ENCODE measurements around the gene AOC3. TPM values are rescaled to one million over a fixed set of nuclear protein-coding genes. Genes with fewer than 3 reads are reported as not detected.
"Not testable (repeated sequence)": the region's sequence is repeated elsewhere in the genome, so short reads cannot be mapped to it uniquely, and the experiment has no call there.

The AOC3 gene
- polyA plus RNA-seq, 2 of the 4 experiments (the other 2 are of a cell fraction): 0.79 to 1.4 TPM

DNA sequence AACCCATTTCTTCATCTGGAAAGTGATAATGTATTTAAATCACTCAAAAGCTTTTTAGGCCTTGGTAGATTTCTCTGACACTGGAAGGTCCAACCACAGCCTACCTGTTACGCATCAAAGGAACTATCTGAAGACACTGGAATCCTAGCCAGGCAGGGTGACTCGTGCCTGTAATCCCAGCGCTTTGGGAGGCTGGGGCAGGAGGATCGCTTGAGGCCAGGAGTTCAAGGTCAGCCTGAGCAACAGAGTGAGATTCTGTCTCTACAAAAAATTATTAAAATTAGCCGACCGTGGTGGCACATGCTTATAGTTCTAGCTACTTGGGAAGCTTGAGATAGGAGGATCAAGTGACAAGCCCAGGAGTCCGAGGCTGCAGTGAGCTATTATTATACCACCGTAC is 31.2 kb downstream of the AOC3 start (continued):
- TF ChIP-seq ZSCAN20 (CRISPR knock-in tag; IDR thresholded peaks at IDR 0.05): no peak
- TF ChIP-seq ZFP36 (IDR thresholded peaks at IDR 0.05; ENCODE audit: borderline replicate concordance, partially characterized antibody): no peak
- no peak for TF ChIP-seq NPAS2 (CRISPR knock-in tag; IDR thresholded peaks at IDR 0.05; ENCODE audit: borderline replicate concordance)
- TF ChIP-seq, protein P1, sequence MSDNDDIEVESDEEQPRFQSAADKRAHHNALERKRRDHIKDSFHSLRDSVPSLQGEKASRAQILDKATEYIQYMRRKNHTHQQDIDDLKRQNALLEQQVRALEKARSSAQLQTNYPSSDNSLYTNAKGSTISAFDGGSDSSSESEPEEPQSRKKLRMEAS (IDR thresholded peaks at IDR 0.05): no peak
- TF ChIP-seq BHLHE40 (IDR thresholded peaks at IDR 0.05; ENCODE audit: low read depth, low read length): no peak
- TF ChIP-seq HDAC2 (IDR thresholded peaks at IDR 0.05): no peak
- TF ChIP-seq MAZ (IDR thresholded peaks at IDR 0.05; ENCODE audit: borderline replicate concordance, low read depth, low read length): no peak

DNA sequence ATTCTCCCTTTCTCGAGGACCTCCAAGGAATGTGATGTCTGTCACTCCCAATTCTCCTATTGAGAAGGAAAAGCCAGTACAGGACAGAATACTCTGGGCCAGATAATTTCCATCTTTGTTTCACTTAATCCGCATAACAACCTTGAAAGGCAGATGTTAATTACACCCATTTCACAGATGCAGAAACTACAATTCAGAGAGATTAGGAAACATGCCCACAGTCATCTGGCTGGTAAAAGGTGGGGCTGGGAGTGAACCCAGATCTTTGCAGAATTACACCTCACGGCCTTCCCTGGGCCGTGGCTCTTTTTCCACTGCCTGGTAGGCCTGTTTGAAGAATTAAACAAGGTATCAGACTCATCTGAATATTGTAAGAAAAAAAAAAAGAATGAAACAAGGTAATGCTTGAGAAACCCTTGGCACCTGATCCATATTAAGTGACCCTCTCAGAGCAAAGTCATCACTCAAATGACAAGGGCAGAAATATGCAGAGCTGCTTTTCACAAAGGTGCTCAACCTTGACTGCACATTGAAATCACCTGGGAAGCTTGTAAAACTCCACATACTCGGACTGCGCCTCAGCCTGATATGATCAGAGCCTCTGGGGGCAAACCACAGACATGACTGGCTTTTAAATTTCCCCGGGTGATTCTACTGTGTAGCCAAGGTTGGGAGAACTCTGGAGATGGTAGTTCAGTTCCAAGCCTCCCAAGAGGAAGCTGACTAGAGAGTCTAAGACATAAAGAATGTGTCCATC is 33.0 kb downstream of the AOC3 start:
- H3K4me2 ChIP-seq: no peak overlapping the region
- WGBS (ENCODE audit: missing lambda C conversion rate): 72% methylated on average over 7 of the region's 7 CpGs
- no peak overlapping the region for H3K4me3 ChIP-seq
- POLR2A ChIA-PET: interaction anchor here (0.7 kb wide), 1 partner anchor 427 kb away, joined by 3 read pairs; no protein-coding TSS in a partner anchor
- ATAC-seq: no peak
- no peaks in the 10 kb centered on the region for H3K9me3 ChIP-seq
- H3K27ac ChIP-seq: no peak overlapping the region
- DNase-seq (ENCODE audit: low read depth in 1 of 2, low spot score in 1 of 2): no peak
- FAIRE-seq: no peak
- H3K4me1 ChIP-seq: peaks cover 6% of the 10 kb centered on the region; the same call in 2 of the 3 replicates
- TF ChIP-seq, protein P2, sequence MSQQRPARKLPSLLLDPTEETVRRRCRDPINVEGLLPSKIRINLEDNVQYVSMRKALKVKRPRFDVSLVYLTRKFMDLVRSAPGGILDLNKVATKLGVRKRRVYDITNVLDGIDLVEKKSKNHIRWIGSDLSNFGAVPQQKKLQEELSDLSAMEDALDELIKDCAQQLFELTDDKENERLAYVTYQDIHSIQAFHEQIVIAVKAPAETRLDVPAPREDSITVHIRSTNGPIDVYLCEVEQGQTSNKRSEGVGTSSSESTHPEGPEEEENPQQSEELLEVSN (IDR thresholded peaks at IDR 0.05; ENCODE audit: borderline replicate concordance, low read depth): no peak
- TF ChIP-seq, protein P3, sequence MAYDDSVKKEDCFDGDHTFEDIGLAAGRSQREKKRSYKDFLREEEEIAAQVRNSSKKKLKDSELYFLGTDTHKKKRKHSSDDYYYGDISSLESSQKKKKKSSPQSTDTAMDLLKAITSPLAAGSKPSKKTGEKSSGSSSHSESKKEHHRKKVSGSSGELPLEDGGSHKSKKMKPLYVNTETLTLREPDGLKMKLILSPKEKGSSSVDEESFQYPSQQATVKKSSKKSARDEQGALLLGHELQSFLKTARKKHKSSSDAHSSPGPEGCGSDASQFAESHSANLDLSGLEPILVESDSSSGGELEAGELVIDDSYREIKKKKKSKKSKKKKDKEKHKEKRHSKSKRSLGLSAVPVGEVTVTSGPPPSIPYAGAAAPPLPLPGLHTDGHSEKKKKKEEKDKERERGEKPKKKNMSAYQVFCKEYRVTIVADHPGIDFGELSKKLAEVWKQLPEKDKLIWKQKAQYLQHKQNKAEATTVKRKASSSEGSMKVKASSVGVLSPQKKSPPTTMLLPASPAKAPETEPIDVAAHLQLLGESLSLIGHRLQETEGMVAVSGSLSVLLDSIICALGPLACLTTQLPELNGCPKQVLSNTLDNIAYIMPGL (CRISPR knock-in tag; IDR thresholded peaks at IDR 0.05; ENCODE audit: borderline replicate concordance): no peak
- no peak for TF ChIP-seq NR3C1 (IDR thresholded peaks at IDR 0.05)
- no peak for TF ChIP-seq CHD4 (IDR thresholded peaks at IDR 0.05; ENCODE audit: borderline replicate concordance)
- no peak for TF ChIP-seq KDM5A (IDR thresholded peaks at IDR 0.05)
- TF ChIP-seq, protein P4, sequence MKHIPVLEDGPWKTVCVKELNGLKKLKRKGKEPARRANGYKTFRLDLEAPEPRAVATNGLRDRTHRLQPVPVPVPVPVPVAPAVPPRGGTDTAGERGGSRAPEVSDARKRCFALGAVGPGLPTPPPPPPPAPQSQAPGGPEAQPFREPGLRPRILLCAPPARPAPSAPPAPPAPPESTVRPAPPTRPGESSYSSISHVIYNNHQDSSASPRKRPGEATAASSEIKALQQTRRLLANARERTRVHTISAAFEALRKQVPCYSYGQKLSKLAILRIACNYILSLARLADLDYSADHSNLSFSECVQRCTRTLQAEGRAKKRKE (CRISPR knock-in tag; IDR thresholded peaks at IDR 0.05; ENCODE audit: low read depth): no peak
- TF ChIP-seq, protein P5, sequence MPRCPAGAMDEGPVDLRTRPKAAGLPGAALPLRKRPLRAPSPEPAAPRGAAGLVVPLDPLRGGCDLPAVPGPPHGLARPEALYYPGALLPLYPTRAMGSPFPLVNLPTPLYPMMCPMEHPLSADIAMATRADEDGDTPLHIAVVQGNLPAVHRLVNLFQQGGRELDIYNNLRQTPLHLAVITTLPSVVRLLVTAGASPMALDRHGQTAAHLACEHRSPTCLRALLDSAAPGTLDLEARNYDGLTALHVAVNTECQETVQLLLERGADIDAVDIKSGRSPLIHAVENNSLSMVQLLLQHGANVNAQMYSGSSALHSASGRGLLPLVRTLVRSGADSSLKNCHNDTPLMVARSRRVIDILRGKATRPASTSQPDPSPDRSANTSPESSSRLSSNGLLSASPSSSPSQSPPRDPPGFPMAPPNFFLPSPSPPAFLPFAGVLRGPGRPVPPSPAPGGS (IDR thresholded peaks at IDR 0.05): no peak
- no peak for TF ChIP-seq FOSL2 (IDR thresholded peaks at IDR 0.05)
- TF ChIP-seq FOSL2 (CRISPR knock-in tag; IDR thresholded peaks at IDR 0.05): no peak
- TF ChIP-seq ESRRA (IDR thresholded peaks at IDR 0.05; ENCODE audit: borderline replicate concordance, low read length): no peak
- TF ChIP-seq, protein P6, sequence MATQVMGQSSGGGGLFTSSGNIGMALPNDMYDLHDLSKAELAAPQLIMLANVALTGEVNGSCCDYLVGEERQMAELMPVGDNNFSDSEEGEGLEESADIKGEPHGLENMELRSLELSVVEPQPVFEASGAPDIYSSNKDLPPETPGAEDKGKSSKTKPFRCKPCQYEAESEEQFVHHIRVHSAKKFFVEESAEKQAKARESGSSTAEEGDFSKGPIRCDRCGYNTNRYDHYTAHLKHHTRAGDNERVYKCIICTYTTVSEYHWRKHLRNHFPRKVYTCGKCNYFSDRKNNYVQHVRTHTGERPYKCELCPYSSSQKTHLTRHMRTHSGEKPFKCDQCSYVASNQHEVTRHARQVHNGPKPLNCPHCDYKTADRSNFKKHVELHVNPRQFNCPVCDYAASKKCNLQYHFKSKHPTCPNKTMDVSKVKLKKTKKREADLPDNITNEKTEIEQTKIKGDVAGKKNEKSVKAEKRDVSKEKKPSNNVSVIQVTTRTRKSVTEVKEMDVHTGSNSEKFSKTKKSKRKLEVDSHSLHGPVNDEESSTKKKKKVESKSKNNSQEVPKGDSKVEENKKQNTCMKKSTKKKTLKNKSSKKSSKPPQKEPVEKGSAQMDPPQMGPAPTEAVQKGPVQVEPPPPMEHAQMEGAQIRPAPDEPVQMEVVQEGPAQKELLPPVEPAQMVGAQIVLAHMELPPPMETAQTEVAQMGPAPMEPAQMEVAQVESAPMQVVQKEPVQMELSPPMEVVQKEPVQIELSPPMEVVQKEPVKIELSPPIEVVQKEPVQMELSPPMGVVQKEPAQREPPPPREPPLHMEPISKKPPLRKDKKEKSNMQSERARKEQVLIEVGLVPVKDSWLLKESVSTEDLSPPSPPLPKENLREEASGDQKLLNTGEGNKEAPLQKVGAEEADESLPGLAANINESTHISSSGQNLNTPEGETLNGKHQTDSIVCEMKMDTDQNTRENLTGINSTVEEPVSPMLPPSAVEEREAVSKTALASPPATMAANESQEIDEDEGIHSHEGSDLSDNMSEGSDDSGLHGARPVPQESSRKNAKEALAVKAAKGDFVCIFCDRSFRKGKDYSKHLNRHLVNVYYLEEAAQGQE (IDR thresholded peaks at IDR 0.05): no peak
- TF ChIP-seq RARB (CRISPR knock-in tag; IDR thresholded peaks at IDR 0.05): no peak
- no peak for TF ChIP-seq ZFP36 (IDR thresholded peaks at IDR 0.05; ENCODE audit: borderline replicate concordance, partially characterized antibody)
- TF ChIP-seq NPAS2 (CRISPR knock-in tag; IDR thresholded peaks at IDR 0.05; ENCODE audit: borderline replicate concordance): no peak
- TF ChIP-seq, protein P1 (IDR thresholded peaks at IDR 0.05): no peak
- no peak for TF ChIP-seq HDAC2 (IDR thresholded peaks at IDR 0.05)
- TF ChIP-seq RFX5 (IDR thresholded peaks at IDR 0.05): no peak
- CTCF ChIA-PET: interaction anchor here (0.8 to 3.1 kb wide), 8 partner anchors 12 to 60 kb away, joined by 3 to 15 read pairs (median 4); partner anchors contain the start of genes AOC2 and BECN1

DNA sequence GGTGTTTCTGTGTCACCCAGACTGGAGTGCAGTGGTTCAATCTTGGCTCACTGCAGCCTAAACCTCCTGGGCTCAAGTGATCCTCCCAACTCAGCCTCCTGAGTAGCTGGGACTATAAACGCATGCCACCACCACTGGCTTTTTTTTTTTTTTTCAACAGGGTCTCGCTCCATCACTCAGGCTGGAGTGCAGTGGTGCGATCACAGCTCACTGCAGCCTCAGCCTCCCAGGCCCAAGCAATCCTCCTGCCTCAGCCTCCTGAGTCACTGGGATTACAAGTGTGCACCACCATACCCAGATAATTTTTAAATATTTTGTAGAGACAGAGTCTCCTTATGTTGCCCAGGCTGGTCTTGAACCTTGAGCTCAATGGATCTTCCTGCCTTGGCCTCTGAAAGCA is 34.8 kb downstream of the AOC3 start:
- whole genome bisulfite sequencing (ENCODE audit: missing lambda C conversion rate): 100% methylated on average over 3 of the region's 3 CpGs
- H3K27ac ChIP-seq; H3K4me2 ChIP-seq; H3K9me3 ChIP-seq; ATAC-seq; POLR2A ChIA-PET; FAIRE-seq; H3K4me1 ChIP-seq; H3K4me3 ChIP-seq; DNase-seq (ENCODE audit: low read depth in 1 of 2, low spot score in 1 of 2): not testable (repeated sequence)
- CTCF ChIA-PET: interaction anchor here (0.7 to 3.1 kb wide), 6 partner anchors 12 to 80 kb away, joined by 3 to 15 read pairs (median 3); no protein-coding TSS in a partner anchor
